H54 (cell line): ENCODE data around the gene RNF207.

Source experiments
- DNase-seq: peaks from one replicate; pipeline ENCODE4 v3.0.0; 2011; ENCODE audit warnings: low spot score, mixed read lengths; ENCODE audit not compliant: insufficient read length
- FAIRE-seq: peaks from 3 replicates; lab custom pipeline; 2011; peaks lifted over from hg19 to GRCh38; lab: Jason Lieb, UNC
- POLR2A ChIP-seq: IDR thresholded peaks from 2 replicates; pipeline ENCODE4 v1.6.1; 2011; ENCODE audit warnings: low read depth, mild to moderate bottlenecking, low read length

The RNF207 gene

DNA sequence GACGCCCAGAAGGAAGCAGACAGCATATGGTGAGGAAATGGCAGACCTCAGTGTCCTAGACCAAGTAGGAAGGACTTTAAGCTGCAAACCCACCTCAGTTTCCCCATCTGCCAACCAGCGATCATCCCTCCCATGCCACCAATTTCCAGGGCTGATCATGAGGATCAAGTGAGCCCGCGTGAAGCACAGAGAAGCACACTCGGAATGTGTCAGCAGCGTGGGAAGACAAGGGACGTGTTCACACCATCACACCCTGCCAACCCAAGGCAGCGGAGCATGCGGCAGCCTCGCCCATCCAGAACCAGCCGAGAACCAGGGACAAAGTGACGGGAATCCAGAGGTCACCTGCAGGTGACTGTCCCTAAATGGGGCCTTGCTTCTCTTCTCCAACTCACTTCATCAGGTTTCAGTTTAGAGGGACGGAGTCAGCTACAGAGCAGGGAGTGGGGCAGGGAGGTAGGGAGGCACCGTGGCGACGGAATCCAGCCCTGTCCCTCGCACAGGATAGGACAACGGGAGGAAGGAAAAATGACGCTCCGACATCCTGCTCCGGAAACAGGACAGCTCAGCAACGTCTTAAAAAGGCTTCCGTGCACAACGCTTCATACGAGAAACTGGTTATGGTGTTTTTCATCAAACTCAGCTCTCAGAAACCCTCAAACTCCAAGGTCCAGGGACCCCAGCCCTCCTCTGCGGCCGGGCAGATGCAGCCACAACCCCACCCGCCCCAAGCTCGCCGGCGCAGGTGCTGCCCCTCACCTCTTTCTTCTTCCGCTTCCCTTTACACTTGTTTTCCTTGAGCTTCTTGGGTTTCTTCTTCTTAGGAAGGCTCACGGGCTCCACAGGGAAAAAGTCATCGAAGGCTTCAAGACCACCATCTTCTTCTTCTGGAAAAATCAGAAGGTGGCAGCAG, 38.3 kb upstream of the RNF207 start:
- DNase-seq (no peak), FAIRE-seq (no peak)
- TF ChIP-seq POLR2A, result no peak

DNA sequence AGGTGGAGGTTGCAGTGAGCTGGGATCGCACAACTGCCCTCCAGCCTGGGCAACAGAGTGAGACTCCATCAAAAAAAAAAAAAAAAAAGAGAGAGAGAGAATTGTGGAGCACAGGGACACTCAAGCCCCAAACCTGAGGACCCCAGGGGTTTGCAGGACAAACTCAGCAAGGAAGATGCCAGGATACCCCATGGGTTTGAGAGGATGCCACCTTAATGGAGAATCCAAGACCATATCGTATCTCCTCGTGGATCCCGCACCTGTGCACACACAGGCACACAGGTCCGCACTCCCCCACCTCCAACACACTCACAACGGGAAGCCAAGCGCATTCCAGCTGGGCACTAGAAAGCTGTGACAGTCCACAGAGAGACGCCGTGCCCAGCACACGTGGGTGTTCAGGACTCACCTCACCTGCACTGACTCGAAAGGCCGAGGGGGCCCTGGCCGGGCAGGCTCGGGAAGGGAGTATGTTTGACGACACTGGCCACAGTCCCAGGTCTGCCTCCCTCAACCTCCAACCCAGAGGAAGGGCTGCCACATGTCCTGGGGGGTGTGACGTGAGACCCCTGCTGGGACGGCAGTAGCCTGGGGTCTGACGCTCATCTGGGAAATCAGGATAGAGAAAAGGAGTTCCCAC, 36.9 kb upstream of the RNF207 start:
- TF ChIP-seq POLR2A, result no peak
- FAIRE-seq (no peak), DNase-seq (no peak)

GRCh38 chr1:6170116-6170741, 35.7 kb upstream of the RNF207 start:
- DNase-seq, result no peak
- FAIRE-seq, result no peak
- TF ChIP-seq POLR2A, result no peak

GRCh38 chr1:6170742-6171201, 35.1 kb upstream of the RNF207 start:
- FAIRE-seq (no peak), DNase-seq (no peak)
- TF ChIP-seq POLR2A, result no peak

DNA sequence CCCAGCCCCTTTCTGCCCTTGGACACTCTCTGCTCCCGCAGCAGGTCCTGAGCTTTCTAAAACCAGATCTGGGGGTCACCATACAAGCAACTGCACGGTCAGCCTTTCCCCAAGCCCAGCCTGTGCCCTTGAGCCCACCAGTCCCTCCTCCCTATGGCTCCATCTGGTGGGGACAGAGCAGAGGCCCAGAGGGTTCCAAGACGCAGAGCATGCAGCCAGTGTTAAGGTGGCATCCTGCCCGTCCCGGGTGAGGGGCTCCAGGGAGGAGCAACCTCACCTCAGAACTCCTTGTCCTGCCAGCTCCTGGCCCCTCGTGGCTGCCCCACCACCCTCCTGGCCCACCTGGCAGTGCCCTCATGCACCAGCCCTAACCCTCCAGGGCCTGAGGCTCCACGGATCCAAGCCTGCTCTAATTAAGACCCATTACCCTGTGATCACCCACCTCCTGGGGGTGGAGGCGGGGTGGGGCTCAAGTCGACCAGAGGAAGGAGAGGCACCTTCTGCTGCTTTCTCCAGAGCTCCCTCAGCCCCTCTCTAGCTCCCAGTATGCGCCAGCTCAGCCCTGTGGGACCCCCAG, 34.3 kb upstream of the RNF207 start:
- TF ChIP-seq POLR2A, result no peak
- DNase-seq (no peak), FAIRE-seq (no peak)

DNA sequence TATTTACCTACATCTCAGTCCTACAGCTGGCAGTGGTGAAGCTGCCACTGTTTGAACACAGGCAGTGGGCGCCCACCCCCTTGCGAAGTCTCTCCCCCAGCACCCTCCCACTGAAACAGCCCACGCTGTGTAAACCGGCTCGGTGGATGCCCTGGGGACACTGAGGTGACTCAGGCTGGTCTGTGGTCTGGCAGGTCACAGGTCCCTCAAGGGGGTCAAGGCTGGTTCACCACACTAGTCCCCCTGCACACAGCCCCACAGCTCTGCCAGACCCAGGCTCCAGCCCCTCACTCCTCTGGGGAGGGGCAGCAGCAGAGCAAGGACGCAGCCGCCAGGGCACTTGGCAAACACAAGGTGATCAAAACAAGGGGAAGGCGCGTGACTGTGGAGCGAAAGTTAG, 33.4 kb upstream of the RNF207 start:
- DNase-seq (no peak), FAIRE-seq (no peak)
- TF ChIP-seq POLR2A, result no peak

- FAIRE-seq, result no peak
- no peak for DNase-seq
- no peak for TF ChIP-seq POLR2A
Measured at GRCh38 chr1:6174621-6175410, 31.1 kb upstream of the RNF207 start.

DNA sequence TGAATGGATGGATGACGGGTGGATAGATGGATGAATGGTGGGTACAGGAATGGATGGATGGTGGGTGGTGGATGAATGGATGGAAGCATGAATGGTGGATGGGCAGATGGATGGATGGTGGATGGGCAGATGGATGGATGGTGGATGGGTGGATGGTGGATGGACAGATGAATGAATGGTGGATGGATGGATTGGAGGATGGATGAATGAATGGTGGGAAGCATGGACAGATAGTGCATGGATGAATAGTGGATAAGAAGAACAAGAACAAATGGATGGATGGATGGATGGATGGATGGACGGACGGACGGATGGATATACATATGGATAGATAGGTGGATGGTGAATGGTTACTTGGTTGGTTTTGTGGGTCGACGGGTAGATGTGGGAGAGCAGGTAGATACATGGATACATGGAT, 30.5 kb upstream of the RNF207 start:
- no peak for TF ChIP-seq POLR2A
- no peak for FAIRE-seq

DNA sequence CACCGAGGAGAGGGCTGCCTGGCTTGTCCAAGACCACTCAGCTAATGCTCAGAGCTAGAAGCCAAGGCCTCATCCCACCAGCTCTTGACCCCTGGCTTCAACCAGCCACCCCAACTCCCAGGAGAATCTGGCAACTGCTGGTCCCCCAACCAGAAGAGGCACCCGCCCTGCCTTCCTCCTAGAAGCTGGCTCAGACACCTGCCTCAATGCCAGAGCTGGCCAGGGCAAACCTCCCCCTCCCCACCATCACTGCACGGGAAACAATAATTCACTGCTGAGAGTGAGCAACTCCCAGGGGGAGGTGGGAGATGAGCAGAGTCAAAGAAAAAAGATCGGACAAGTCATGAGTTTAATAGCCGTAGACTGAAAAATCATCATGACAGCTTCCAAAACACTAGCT, 29.1 kb upstream of the RNF207 start:
- no peak for TF ChIP-seq POLR2A
- FAIRE-seq, result no peak
- no peak for DNase-seq

More for the DNA sequence above, 30.5 kb upstream of the RNF207 start:
- no peak for DNase-seq

- DNase-seq (no peak), FAIRE-seq (no peak)
- TF ChIP-seq POLR2A, result no peak
Measured at GRCh38 chr1:6177681-6178380, 28.1 kb upstream of the RNF207 start.

DNA sequence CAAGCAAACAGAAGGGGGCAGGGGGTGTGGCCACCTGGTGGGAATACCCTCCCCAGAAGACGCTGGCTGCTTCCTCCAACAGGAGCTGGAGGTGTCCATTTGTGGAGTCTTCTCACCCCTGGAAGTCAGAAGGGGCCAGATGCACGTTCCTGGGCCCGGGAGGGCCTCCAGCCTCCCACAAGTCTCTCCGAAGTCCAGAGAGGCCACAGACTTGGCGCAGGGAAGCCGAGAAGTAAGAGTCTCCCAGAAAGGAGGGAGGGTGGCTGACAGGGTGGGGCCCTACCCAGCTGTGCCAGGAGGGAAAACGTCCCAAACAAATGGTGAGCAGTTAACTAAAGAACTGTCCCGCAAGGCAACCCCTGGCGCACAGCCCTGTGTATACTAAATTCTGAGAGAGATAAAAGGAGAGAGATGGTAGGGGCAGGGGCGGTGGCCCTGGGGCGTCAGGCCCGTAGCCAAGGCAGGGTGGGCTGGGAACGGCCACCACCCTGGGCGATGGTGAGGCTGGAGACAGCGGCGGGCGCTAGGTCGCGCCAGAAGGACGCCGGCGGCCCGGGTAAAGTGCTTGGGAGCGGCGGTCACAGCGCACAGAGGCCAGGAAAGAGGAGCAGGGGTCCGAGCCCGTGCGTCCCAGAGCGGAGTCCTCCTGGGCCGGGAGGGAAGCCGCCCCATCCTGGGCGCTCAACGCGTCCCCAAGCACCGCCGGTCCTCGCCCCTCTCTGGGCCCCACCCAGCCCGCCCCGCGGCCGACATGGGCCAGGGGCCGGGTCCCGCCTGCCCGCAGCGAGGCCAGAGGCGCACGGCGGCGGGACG, 27.0 kb upstream of the RNF207 start:
- TF ChIP-seq POLR2A, result no peak
- no peak for FAIRE-seq
- no peak for DNase-seq
